Activated CD4-positive, alpha-beta T cell treated with anti-CD3 and anti-CD28 coated beads for 24 hours (primary cell): ENCODE results near the gene PEX14.

ENCODE experiments used
- DNase-seq, 2 donors: peaks; one replicate each; pipeline ENCODE4 v3.0.0-alpha.2; 2020; ENCODE audit warnings: low read depth in 2 of 2

The PEX14 gene

DNA sequence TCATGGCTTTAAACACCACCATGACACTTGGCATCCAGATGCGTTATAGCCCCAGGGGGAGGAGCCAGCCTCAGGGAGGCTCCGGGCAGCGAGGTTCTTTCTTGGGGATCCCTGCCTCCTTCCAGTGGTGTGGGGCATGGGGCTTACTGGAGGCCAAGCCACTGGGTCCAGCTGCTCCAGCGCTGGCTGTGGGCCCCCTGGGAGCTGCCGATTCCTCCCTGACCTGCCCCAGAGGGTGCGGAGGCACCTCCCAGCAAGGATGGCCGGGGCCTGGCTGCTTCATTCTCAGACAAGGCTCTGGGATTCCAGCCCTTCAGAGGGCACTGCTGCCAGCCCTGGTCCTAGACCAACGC, 159.3 kb downstream of the PEX14 start:
- no peak for DNase-seq

- DNase-seq, result no peak
Observed at GRCh38 chr1:10634428-10635084, 159.8 kb downstream of the PEX14 start.

DNA sequence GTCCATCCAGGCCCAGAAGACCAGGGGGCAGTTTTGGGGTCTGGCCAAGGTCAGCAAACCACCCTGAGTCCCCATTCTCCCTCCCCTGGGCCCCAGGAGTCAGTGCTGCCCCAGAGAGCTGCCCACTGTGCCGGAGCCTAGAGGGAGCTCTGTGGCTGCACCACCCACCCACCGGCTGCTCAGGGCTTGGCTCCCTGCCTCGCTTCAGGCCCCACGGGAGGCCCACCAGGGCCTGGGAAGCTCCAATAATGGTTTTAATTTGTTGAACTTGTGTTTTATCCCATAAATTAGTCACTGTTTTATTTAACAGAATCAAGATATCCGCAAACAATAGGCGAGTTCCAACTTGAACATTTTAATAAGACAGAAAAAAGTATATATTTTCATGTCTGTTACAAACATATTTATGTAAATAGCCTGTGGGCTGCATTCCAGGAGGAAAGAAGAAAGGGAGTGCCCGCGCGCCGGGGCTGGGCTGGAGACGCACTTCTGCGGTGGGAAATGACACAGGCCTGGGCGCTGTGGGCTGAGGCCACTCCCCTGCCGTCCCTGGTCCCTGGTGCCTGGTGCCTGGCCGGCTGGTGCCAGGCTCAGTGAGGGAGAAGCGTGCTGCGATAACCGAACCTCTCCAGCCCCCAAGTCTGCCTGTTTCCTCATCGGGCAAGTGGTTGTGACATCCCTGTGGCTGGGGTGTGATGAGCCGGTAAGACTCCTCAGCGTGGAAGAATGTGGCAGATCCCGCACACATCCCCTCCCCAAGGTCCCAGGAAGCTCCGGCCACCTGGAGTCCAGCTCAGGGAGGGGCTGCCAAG, 160.5 kb downstream of the PEX14 start:
- DNase-seq, result no peak

DNA sequence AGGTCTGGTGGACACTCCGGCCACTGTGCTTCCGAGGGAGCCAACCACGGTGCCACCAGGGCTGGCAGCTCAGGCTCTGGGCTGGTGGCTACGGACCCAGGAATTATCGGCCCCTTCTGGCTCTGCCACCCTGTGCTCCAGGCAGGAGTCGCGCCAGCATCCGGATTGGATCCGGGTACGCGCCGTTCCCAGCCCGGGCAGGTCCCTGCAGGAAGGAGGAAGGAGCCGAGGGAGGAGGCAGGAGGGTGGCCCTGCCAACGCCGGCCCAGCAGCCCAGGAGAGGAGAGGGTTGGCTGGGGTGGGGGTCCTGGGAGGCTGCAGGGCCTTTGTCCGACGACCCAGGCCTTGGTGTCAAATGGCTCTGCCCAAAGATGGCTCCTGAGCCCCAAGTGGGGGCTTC, 161.2 kb downstream of the PEX14 start:
- DNase-seq, result no peak

GRCh38 chr1:10637400-10637799, 162.7 kb downstream of the PEX14 start:
- no peak for DNase-seq

GRCh38 chr1:10637834-10638558, 163.2 kb downstream of the PEX14 start:
- no peak for DNase-seq

DNA sequence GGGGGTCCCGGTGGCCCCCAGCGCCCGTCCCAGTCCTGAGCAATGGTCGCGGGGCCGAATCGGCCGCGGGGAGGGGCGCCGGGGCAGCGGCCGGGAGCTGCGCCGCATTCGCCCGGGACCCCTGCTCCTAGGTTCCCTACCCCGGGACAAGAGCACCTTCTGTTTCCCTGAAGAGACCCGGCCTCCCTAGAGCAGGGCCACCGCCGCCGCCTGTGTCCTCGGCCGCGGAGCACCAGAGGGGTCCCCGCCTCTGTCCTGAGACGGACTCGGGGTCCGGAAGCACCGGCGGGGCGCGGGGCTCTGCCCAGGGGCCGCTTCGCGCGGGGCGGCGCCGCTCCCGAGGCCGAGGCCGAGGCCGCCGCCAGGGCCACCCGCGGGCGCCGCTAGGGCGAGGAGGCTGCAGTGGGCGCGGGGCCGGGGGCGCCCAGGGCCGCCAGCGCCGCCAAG, 163.8 kb downstream of the PEX14 start:
- DNase-seq, result no peak

GRCh38 chr1:10639011-10639774, 164.4 kb downstream of the PEX14 start:
- DNase-seq, result no peak

DNA sequence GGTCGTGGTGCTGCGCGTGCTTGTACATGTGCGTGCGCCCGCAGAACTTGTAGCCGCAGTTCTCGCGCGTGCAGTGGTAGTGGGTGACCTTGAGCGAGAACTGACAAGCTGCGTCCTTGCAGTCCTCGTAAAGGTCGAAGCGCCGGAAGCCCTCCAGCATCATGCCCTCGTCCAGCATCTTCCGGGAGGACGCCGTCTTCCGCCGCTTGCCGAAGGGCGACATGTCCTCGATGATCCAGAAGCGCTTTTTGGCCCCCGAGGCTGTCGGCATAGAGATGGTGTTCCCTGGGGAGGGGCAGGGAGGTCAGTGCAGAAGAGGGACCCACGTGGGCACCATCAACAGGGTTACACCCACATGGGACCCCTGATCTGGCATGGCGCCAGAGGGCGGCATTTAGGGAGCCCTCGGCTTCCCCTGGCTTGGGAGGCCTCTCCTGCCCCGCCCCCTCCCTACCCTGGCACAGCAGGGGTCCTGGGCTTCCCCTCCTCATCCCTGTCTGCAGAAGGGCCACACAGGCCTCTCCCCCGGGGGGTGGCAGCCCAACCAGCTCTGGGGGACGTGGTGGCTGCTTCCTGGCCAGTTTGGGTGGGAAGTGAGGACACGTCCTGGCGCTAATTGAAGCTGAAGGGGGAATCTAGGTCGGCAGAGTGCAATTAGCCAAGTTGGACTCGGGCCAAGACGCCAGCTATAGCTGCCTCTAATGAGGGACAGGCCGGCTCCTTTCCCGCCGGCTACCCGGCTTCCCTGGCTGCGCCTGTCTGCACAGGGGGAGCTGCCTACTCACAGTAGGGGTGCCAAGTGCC, 165.2 kb downstream of the PEX14 start:
- no peak for DNase-seq

GRCh38 chr1:10640843-10641553, 166.2 kb downstream of the PEX14 start:
- no peak for DNase-seq

- DNase-seq, result no peak
Observed at GRCh38 chr1:10641976-10642375, 167.2 kb downstream of the PEX14 start.

GRCh38 chr1:10642403-10643080, 167.8 kb downstream of the PEX14 start:
- DNase-seq, result no peak

DNA sequence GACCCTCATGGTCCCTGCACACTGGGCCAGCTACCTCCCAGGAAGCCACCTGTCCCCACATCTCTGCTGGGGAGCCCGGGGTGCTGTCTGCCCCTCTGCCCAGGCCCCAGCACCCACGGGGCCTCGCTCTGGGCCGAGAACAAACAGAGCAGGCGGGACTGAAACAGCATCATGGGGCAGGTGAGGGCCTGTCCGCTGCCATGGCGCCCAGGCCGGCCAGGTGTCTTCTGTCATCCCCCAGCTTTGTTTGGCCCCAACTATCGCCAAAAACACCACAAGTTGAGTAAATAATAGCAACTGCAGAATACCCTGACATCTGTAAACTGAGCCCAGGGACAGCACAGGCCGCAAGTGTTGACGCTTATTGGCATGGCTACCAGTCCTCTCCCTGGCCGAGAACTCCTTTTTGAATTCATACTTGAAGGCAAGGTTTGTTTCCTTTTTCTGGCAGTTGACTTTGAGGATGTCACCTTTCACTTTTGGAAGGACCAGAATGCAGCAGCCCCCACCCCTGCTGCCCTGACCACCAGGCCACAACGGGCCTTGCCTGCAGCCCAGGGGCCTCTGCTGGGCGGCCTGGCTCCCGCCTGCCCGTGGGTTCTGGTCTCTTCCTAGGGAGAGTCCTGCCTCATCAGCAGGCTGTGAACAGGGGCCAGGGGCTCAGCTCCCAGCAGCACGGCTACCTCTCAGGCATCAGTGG, 169.0 kb downstream of the PEX14 start:
- no peak for DNase-seq

DNA sequence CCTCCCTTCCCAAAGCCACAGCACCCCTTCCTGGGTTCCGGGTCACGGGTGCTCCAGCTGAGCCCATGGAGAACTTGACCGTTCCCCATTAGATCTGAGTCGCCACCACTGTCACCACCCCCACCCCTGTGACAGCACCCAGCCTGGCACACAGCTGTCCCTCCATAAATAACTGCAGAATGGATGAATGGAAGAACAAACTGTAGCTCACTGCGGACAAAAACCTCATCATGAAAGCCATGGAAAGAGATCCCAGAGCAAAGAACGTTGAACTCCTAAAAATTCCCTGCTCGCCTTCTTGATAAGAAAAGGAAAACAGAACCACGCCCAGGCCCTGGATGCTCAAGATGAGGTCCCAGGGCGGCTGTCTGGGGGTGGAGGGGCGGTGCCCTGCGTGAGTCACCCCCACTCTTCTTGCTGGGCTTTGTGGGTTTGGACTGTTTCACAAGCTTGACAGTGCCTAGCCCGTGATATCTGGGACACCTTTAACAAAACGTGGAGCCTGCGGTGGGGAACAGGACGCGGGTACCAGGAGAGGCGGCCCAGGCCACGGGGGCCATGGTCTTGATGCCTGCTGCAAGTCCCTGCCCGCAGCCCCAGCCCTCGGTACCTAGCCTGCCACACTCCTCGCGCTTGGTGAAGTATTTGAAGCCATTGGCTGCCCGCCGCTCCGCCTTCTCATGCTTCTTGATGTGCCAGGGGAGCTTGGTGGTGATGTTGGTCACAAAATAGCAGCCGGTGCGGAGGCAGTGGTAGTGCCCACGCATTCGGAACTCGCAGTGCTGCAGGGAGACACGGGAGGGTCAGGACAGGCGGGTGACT, 169.8 kb downstream of the PEX14 start:
- DNase-seq, result no peak

DNA sequence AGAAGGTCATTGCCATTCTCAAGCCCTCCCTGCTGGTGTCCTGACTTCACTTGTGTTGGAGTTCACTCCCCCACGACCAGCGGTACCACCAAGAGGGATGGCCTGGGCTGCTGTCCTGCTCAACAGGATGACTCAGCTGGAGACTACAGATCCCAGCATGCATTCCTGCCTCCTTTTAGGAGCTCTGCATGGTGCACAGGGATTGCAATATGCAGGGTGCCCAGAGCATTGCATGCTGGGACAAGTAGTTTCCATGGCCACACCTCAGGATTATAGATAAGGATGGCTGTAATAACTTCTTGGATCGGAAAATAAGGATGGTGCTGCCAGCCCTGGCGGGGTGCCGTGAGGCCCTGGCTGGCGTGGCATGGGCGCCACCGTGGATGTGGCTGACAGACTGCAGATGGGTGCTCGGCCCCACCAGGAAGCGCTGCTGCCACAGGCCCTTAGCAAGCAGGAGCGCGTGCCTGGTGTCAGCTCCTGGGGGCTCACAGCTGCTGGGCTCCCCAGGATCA, 171.7 kb downstream of the PEX14 start:
- no peak for DNase-seq

DNA sequence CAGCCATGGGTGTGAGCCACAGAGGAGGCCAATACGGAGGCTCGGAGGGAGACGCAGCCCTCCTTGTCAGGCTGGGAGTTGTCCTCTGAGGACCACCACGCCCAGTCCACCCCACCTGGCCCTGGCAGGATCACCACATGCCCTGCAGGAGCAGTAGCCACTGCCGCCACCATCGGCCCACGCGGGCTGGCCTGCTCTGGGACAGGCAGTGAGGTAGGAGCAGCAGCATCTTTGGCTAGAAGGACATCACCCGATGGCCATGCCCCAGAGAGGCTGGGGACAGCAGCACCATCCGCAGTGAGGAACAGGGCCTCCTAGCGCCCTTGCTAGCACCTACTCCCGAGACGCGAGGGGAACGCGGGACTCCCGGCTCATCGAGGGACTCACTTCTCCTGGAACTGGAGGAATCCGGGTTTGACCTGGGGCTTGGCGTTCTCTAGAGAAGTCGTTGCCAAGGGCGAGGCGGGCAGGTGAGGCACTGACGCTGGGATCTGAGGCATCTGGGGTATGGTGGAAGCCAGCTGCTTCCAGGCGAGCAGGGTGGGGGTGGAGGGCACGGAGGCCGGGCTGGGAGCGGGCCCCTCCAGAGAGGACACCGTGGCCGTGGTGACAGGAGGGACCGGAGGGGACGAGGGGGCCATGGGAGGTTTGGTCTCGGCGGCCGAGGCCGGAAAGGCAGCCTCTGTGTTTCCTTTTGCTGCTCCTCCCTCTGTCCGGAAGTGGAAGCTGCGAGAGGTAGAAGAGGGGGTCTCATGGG, 172.8 kb downstream of the PEX14 start:
- no peak for DNase-seq
